NOMO-1 treated with DMSO at 0.1 percent for 48 hours (cell line): ENCODE measurements around the gene GALNT16.
"Not testable (repeated sequence)": the region's sequence is repeated elsewhere in the genome, so short reads cannot be mapped to it uniquely, and the experiment has no call there.

ENCODE experiments used
- DNase-seq: peaks from one replicate; lab custom pipeline; 2025; ENCODE audit not compliant: unreplicated experiment; lab: John Stamatoyannopoulos, UW

GALNT16 gene

DNA sequence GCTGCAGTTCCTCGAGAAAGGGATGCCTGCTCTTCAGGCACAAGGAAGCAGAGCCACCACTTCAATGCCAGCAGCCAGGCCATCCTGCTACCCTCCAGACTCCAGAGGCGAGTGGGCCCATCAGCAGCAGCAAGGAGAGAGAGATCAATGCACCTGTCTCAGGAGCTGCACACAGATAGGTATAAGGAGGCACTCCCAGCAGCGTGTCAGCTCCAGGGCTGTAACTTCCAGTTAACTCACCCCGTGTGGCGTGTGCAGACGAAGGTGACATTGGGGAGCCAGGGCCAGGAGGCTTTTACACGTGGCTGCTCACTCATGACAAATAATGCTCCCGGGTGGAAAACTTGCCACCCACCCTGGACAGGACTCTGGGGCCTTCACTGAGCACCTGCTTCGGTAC lies 24.2 kb downstream of the GALNT16 start:
- no peak for DNase-seq

DNA sequence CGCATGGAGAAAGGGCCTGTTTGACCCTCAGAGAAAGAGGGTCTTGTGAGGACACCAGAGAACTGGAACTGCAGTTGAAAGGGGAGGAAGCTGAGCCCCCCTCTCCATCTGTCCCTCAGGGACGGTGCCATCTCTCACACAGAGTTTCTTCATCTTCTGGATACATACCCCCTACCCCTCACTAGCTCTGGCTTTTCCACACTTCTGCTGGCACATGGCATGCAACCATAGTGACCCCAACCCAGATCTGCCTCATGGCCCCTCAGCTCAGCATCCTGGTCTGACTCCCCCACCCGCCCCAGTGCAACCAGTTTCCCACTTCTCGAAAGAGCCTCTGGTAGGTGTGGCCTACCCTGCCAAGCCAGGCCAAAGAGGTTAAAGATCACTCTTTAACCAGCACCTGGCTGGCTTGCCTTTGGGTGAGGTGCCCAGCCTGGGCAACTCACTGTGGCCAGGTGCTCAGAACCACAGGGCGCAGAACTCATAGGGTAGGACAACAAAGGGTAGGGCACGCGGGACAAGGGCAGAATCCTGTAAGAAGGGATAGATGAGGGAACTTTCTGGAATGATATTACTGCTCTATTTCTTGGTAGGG lies 25.8 kb downstream of the GALNT16 start:
- DNase-seq: no peak

DNA sequence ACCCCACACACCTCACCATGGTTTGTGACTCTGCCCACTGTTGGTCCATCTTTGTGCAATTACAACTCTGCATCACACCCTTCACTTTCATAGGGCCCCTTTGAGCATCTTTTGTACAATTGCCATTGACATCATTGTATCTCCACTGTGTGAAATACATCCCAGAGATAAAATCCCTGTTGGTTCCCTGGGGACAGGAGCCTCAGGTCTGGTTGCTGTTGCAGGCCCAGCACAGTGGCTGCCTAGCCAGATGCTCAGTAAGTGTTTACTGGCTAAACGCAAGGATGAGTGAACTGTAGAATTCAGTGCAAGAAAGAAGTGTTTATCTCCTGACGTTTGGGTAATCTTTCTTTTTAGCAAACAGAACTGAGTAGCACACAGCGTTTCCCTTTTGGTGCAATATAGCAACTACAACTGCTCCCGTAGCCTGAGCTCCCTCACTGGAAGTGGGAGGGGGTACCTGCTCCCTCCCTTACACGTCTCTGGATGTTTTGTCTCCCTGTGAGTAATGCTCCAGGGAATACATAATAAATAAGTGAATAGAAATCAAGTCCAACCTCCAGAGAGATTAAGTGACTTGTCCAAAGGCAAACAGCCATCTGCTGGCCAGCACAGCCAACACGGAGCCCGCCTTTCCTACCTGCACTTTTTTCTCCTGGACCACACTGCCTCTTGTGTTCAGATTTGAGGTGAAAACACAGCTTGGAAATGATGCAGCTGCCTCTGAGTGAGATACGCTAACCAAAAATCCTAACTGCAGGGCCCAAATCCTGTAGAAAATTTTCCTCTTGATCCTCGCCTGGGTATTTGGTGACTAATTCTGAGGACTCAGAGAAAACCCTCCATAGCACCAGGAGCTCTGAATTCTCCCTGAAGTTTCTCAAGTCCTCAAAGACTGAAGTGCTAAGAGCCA lies 27.4 kb downstream of the GALNT16 start:
- no peak for DNase-seq

DNA sequence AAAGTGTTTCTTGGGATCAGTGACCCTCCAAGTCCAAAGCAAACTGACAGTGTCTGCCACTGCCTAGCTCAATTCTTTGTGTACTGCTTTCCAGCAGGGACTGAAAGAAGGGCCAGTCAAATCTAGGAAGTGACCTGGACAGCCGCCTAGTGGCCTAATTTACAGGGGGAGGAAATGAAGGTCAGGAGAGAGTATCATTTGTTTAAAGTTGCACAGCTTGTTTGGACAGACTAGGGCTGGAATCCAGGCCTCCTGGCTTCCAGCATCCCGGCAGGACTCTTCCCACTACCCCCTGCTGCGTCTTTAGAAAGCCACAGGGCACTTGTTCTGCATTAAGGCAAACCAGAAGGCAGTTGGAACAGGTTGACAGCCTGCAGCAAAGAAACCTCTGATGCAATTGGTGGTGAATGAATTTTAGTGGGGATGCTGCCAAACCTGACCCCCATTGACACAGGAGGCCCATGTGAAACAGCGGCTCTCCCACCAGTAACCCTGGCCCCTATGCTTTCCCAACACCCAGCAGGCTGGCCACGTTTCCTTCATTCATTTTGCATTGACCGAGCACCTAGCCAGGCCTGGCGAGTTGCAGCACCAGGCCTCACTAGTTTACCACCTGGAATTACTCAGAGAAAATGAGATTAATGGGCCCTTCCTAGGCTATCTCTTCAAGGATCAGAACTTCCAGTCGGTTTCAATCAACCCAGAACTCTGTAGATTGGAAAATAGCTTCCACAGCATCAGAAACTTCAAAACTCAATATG lies 28.2 kb downstream of the GALNT16 start:
- DNase-seq: peak; percentile 7

DNA sequence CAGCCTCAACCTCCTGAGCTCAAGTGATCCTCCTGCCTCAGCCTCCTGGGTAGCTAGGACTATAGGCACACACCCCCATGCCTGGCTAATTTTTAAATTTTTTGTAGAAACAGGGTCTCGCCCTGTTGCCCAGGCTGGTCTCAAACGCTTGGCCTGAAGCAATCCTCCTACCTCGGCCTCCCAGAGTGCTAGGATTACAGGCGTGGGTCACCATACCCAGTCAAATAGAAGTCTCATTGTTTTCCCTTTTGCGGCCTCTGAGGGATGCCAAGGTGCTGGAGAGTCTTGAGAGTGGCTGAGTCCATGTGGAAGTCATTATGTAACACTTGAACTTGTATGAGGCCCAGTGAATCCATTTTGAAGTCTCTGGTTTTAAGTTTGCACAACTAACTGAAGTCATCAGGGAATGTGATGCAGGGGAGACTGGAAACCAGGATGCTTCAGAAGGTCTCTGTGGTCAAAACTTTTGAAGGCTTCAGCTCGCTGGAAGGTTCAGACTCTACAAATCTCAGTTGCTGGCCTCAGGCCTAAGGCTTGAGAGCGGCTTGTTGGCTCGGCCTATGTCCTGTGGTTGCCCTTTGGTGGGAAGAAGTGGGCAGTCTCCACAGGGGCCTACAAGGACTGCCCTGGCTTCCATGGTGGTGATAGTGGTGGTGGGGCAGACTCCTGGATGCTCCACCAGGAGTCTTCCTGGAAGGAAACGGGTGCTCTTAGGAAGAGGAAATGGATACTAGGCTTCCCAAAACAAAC lies 29.2 kb downstream of the GALNT16 start:
- no peak for DNase-seq

DNA sequence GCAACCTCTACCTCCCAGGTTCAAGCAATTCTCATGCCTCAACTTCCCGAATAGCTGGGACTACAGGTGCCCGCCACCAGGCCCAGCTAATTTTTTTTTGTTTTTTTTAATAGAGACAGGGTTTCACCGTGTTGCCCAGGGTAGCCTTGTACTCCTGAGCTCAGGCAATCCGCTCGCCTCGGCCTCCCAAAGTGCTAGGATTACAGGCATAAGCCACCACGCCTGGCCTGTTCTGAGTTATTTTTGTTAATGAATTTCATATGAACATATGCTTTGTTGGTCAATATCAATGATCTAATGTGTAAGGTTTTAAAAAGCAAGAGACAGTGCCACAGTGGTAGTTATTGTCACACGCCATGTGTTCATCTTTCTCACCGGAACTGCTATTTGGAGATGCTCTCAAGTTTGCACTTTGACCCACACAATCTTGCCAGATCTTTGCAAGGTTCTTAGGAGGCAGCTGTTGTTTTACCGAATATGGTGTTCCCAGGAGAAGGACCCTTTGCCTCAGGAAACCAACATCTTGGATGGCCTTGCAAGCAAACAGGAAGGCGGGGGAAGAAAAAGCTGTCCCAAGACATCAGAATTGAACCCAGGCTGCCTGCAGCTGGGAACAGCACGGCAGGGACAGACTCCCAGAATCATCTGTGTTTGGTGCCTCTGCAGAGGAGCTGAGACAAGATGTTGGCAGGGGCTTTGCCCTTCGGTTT lies 30.0 kb downstream of the GALNT16 start:
- DNase-seq: no peak

DNA sequence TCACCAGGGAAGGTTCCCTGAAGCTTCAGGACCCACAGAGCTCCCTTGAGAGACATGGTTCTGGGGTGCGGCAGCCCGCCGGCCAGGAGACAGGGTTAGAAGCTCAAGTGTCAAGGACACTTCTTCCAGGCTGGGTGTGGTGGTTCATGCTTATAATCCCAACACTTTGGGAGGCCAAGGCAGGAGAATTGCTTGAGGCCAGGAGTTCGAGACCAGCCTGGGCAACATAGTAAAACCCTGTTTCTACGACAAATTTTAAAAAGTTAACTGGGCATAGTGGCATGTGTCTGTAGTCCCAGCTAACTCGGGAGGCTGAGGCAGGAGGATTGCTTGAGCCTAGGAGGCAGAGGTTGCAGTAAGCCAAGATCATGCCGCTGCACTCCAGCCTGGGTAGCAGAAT lies 30.9 kb downstream of the GALNT16 start:
- not testable (repeated sequence) for DNase-seq

DNA sequence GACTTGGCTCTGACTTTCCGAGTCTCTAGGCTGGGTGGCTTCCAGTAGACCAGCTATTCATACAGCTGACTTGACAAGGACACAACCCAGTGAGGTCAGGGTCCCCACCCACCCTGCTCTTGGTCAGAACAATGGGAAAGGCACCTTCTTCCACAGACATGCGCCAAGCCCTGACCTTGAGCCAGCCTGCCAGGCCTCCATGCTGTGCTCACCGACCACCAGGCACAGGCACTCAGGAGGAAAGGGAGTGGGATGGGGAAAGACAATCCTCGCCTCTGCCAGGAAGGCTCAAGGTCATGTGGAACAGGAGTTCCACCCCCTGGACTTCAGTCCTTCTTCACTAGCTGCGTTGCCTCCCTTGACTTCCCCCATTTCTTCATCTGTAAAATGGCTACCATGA lies 31.4 kb downstream of the GALNT16 start:
- DNase-seq: no peak

DNA sequence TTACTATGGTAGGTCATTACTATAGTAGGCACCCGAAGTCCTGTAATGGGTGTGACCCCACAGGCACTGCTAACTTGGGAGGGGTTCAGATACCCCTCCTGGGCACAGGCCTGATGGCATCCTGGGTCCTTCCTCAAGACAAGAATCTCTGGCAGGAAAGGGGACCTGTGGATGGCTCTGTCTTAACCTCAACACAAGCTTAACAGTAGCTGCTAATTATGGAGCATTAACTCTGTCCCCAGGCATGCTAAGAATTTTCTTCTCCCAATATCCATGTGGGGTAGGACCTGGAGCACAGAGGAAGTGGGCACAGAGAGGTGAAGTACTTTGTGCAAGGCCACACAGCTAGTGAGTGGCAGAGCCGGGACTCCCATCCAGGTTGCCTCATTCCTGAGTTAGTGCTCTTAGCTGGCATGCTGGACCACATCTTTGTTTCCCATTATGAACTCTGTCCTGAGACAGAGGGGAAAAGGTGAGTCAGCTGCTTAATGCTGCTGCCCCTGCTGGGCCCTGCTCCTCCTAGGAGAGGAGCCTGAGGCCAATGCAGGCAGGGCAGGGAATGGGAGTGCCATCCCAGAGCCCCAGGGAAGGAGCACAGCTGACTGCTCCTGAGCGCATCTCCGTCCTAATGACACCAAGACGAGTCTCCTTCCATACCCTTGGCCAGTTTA lies 32.1 kb downstream of the GALNT16 start:
- no peak for DNase-seq

DNA sequence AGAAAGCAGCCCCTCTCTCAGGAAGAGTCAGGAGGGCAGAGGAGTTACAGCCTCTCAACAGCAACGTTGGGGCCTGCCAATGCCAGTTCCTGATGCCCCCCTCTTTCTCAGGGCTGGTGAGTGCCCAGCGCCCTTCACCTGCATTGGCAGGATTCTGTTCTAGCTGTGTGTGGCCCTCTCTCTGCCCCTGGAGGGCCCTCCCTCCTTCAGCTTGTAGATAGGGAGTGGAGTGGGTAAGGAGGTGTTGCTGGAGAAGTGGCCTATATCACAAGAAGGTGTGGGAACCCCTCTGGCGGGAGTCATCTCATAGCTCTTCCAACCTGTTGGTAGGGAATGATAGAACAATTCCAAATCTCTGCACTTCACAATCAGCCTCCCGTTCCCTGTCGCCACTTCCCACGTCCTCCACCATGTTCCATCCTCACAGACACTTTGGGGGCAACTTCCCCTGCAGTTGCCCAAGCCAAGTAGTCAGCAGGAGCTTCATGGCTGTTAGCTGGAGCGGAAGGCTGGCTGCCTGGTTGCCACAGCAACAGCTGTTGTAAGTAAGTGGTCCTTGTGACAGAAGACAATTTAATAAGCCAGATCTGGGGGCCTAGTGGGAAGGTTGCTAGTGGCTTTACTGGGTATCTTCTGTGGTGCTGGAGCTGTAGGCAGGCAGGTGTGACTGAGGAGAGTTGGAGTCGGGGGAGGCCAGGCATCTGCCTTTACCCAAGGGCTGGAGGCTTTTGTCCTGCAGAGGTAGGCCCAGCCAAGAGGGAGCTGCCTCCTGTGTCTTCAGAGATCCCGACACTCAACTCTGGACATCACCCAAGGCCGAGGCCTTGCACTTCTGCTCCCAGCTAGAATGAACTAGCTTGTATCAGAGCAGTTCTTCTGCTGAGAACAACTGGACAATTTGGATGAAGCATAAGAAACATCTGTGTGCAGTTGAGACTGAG lies 38.4 kb downstream of the GALNT16 start:
- DNase-seq: no peak

DNA sequence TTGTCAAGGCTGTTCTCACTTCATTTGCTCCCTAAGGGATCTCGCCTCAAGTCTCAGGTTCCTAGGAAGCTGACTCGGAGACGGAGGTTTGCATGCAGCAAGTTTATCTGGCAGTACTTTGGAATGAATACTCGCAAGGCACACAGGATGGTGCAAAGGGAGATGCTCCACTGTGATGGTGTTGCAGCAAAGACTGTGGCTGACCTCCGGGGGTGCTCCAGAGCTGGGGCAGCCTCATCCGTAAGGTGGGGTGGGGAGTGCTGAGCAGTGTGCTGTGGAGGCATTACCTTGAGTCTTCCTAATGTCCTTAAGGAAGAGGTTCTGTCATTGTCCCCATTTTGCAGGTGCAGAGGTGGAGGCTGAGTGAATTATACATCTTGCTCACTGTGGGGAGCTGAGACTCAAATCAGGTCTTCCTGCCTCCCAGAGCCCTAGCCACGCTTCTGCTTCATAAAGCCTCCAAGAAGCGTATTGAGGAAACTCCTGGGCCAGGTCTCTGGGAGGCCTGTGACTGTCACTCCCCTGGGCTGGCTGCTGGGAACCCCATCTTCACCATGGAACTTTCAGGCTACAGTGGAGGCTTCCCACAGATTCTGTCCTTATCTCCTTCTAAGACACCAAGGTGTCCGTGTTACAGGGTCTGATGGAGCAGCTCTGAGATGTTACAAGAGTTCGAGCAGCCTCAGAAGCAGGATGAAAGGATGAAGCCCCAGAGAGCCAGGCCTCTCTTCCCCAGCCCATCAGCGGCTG lies 39.5 kb downstream of the GALNT16 start:
- no peak for DNase-seq

DNA sequence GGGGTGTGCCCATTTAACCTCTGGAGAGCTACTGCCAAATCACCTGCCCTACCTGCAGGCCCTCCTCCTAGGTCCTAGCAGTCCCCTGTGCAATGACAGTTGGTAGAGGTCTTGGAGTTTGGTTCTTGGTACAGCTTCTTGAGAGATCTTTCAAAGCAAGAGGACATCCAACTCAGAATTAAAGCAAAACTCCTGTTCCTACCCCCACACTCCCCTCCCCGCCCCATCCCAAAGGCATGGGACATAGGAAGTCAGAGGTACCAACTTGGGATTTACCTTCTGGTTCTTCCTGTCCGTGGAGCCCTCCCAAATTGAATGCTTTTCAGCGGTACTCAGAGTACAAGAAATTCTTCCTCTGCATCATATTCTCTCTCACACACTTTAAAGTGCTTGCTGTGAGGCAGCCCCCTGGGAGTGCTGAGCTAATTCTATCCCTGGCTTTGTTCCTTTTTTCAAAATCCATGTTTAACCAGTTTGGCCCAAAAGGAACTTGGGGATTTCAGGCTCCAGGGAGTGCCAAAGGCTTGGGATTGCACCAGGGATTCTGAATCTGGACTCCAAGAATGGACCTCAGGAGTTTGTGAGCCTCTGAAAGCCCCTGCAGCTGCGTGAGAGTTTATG lies 40.8 kb downstream of the GALNT16 start:
- DNase-seq: no peak

DNA sequence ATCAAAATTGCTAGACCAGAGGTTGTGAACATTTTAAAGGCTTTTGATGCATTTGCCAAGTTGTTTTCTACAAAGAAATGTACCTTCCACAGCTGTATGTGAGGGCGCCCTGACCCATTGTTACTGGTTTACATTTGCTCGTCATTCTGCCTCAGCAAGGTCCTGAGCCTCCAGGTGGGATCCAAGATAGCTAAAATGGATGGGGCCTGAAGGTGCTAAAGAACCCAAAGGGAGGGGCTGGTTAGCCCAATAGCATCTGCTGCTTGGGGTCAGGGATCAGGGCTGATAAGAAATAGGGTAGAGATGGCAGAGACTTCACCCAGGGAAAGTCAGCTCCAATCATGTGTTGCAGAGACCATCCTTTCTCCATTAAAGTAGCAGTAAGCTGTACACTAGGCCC lies 43.1 kb downstream of the GALNT16 start:
- no peak for DNase-seq

DNA sequence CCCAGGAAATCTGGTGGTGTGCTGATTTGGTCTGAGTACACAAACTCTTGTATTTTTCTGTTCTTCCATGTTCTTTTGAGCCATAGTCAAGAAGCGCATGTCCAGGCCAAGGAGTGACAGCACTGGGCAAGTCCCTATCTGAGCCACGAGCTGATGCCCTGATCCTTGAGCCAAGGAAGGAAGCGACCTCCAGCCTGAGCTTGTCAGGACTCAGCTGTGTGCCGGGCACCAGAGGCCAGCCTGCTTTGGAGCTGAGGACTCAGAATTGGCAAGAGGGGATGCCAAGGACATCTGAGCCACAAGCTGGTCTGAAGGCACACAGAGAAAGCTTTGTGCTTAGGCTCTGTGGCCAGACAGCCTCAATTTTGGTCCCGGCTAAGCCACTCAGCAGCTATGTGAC lies 52.6 kb downstream of the GALNT16 start:
- DNase-seq: no peak

DNA sequence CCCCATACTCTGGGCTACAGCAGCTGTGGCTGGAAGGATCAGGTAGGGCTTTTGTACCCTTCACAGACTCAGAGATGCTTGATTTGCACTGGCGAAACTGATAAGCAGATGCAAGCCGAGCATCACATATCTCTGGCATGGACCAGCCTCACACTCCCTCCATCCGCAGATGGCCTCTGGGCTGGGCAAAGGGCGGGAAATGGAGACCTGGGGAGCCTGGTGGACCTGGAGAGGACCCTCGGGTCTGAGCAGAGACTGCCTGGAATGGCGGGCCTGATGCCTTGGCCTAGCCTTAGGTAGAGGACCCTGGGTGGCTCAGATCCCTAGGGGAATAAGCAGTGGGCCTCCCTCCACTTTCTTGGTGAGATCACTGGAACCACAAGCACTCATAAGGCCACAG lies 53.2 kb downstream of the GALNT16 start:
- DNase-seq: no peak

DNA sequence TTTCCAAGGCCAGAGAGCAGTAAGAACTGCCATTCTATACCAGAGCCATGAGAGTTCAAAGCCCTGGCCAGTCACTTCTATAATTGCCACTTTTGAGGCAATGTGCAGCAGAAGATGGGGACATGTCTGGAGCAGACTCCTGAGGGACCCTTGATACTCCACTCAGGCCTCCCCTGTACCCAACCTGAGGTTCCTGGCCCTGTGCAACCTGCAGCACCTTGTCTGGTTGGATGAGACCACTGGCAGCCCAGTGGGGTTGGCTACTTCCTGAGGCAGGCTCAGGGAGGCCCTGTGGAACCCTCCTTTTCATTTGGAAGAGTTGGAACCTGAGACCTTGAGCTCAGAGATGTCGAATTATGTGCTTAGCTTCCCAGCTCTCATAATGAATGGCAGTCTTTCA lies 54.4 kb downstream of the GALNT16 start:
- DNase-seq: no peak

DNA sequence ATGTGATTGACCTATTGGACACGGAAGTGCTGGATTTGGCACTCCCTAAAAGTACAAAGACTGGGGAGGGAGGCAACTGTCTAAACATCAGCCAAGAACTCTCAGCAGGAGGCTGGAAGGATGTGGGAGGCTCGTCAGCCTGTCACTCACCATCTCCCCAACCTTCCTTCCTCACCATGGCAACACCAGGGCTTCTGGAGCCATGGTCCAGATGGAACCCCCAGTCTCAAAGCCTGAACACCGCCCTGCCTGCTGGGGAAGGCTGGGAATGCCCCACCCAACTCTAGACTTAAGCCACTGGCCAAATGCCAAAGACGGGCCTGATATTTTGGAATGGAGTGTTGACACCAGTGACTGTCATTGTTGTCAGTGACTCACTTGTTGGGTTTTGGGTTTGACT lies 55.3 kb downstream of the GALNT16 start:
- DNase-seq: no peak
